CD14-positive monocyte (primary cell): ENCODE results near the gene MTHFS. TPM values are rescaled to one million over a fixed set of nuclear protein-coding genes. Genes with fewer than 3 reads are reported as not detected.
A peak's percentile ranks its signal among the peaks of the same experiment; 100 is the strongest.
"Not testable (repeated sequence)": the region's sequence is repeated elsewhere in the genome, so short reads cannot be mapped to it uniquely, and the experiment has no call there.

Source experiments
- DNase-seq, 3 donors: peaks; one replicate each; pipeline ENCODE4 v3.0.0-alpha.2; 2011 to 2022
- H2AFZ ChIP-seq: 2 replicates; pipeline ENCODE4 v1.6.0; 2012; ENCODE audit warnings: mild to moderate bottlenecking, low read depth, low read length, inconsistent platforms; ENCODE audit not compliant: insufficient read depth, poor library complexity, severe bottlenecking
- H3K27ac ChIP-seq, 2 donors: 1 replicate in 1 of 2; 2 replicates in 1 of 2; pipeline ENCODE4 v1.5.1; 2012 to 2013; ENCODE audit warnings: low read length in 2 of 2, control low read depth in 1 of 2, inconsistent platforms in 1 of 2, low read depth in 1 of 2, mild to moderate bottlenecking in 1 of 2
- H3K27me3 ChIP-seq, 2 donors: one replicate each; pipeline versions ENCODE4 v1.6.0 to v1.6.1; 2011 to 2013; ENCODE audit warnings: low read length in 2 of 2; ENCODE audit not compliant: control insufficient read depth in 2 of 2, insufficient read depth in 2 of 2
- H3K36me3 ChIP-seq, 2 donors: replicated peaks in 1 of 2; 1 replicate in 1 of 2; 2 replicates in 1 of 2; pipeline versions ENCODE4 v1.5.1 to v1.6.1; 2012 to 2013; ENCODE audit warnings: low read length in 2 of 2, control low read depth in 1 of 2, inconsistent platforms in 1 of 2, mild to moderate bottlenecking in 1 of 2; ENCODE audit not compliant: insufficient read depth in 2 of 2, control insufficient read depth in 1 of 2
- H3K4me1 ChIP-seq, 2 donors: 1 replicate in 1 of 2; 2 replicates in 1 of 2; pipeline versions ENCODE4 v1.5.1 to v1.6.1; 2012 to 2013; ENCODE audit warnings: low read length in 2 of 2, control low read depth in 1 of 2, inconsistent platforms in 1 of 2, mild to moderate bottlenecking in 1 of 2, moderate library complexity in 1 of 2; ENCODE audit not compliant: insufficient read depth in 2 of 2, control insufficient read depth in 1 of 2
- H3K4me2 ChIP-seq: replicated peaks from 2 replicates; pipeline ENCODE3; 2012; ENCODE audit warnings: low read length, moderate library complexity, mild to moderate bottlenecking; ENCODE audit not compliant: poor library complexity, severe bottlenecking; ENCODE audit errors: extremely low read depth
- H3K4me3 ChIP-seq, 3 experiments: fragments of 200-600 bp in 1 of 3; sonication (generic) in 1 of 3; replicated peaks in 1 of 3; 1 replicate in 2 of 3; 2 replicates in 1 of 3; pipeline ENCODE4 v1.5.1; 2011 to 2013; ENCODE audit warnings: low read length in 3 of 3, mild to moderate bottlenecking in 3 of 3, control low read depth in 2 of 3, low read depth in 2 of 3, inconsistent platforms in 1 of 3, moderate library complexity in 1 of 3
- H3K79me2 ChIP-seq: 2 replicates; pipeline ENCODE4 v1.6.0; 2012; ENCODE audit warnings: mild to moderate bottlenecking, control low read depth, inconsistent platforms, low read length, moderate library complexity; ENCODE audit not compliant: insufficient read depth
- H3K9ac ChIP-seq: 2 replicates; pipeline ENCODE4 v1.6.0; 2017; ENCODE audit warnings: low read length, mild to moderate bottlenecking; ENCODE audit not compliant: insufficient read depth, poor library complexity, severe bottlenecking
- H3K9me3 ChIP-seq, 2 donors: replicated peaks in 1 of 2; 1 replicate in 1 of 2; 2 replicates in 1 of 2; pipeline versions ENCODE4 v1.5.1 to v1.6.1; 2012 to 2013; ENCODE audit warnings: low read length in 2 of 2, control low read depth in 1 of 2; ENCODE audit not compliant: control insufficient read depth in 1 of 2, insufficient read depth in 1 of 2
- H4K20me1 ChIP-seq: 2 replicates; pipeline ENCODE4 v1.6.0; 2012; ENCODE audit warnings: mild to moderate bottlenecking, low read length, control low read depth, moderate library complexity; ENCODE audit not compliant: insufficient read depth
- H3K27ac Mint-ChIP-seq, 7 donors: one replicate each; pipeline ENCODE4 v1.8.0; 2020; ENCODE audit warnings: mild to moderate bottlenecking in 7 of 7, mixed read lengths in 7 of 7, moderate library complexity in 6 of 7, inconsistent platforms in 2 of 7
- H3K27me3 Mint-ChIP-seq, 3 donors: one replicate each; pipeline ENCODE4 v1.8.0; 2021 to 2022; ENCODE audit warnings: low read depth in 3 of 3, mild to moderate bottlenecking in 3 of 3, mixed read lengths in 3 of 3, moderate library complexity in 3 of 3, inconsistent platforms in 1 of 3
- H3K36me3 Mint-ChIP-seq, 2 donors: one replicate each; pipeline ENCODE4 v1.8.0; 2020; ENCODE audit warnings: mixed read lengths in 2 of 2, inconsistent platforms in 1 of 2, mild to moderate bottlenecking in 1 of 2
- H3K4me1 Mint-ChIP-seq: one replicate; pipeline ENCODE4 v1.8.0; 2020; ENCODE audit warnings: mild to moderate bottlenecking, mixed read lengths
- H3K4me3 Mint-ChIP-seq, 2 donors: one replicate each; pipeline ENCODE4 v1.8.0; 2020; ENCODE audit warnings: mild to moderate bottlenecking in 2 of 2, mixed read lengths in 2 of 2, moderate library complexity in 1 of 2
- H3K9me3 Mint-ChIP-seq, 7 donors: one replicate each; pipeline ENCODE4 v1.8.0; 2020 to 2022; ENCODE audit warnings: mixed read lengths in 7 of 7, mild to moderate bottlenecking in 6 of 7, moderate library complexity in 6 of 7, inconsistent platforms in 2 of 7
- WGBS: methylation state at CpG from one replicate; pipeline ENCODE4 v1.1.5; 2013; ENCODE audit warnings: missing lambda C conversion rate; ENCODE audit not compliant: insufficient coverage; 5-methylcytosine and 5-hydroxymethylcytosine counted together
- intact Hi-C, 2 donors: fragments of 100-400 bp; cut with micrococcal nuclease; formaldehyde crosslinking; loops; one replicate each; pipeline versions ENCODE4 v1.15.0 to v1.15.1; 2023
- polyA plus RNA-seq, 3 donors: library from polyadenylated mRNA; depleted of rRNA in 1 of 3; unstranded in 2 of 3; stranded (reverse) in 1 of 3; fragments of 300-500 nt in 2 of 3; fragments of >200 nt in 1 of 3; fragmentation: Illumina TruSeq in 2 of 3; gene quantifications; 1 replicate in 2 of 3; 2 replicates in 1 of 3; pipeline ENCODE4 v1.2.3, GENCODE V29; 2012 to 2021
- TF ChIP-seq, protein P1 (sequence below): fragments of 200-600 bp; IDR thresholded peaks from one replicate; pipeline ENCODE4 v1.8.0; 2022; ENCODE audit warnings: antibody characterized with exemption, mild to moderate bottlenecking

The MTHFS gene
- polyA plus RNA-seq, 3 donors = 44.6 to 129 (median 76.4) TPM

DNA sequence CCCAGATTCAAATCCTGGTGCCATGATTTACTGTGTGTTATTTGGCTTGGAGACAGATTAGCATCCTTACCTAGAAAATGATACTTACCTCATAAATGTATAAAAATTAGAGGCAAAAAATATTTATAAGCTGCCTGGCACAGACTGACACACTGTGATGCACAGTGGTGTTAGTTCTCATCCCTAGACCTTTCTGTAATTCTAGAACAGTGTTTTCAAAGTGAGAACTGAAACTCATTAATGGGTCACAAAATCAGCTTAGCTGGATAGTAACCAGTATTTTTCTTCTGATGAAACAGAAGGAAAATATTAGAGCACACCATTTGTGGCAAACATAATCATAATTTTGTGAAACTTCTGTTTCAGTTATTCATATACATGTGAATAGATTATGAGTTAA is 17.9 kb upstream of the MTHFS start:
- H3K27me3 ChIP-seq = no peaks in the 10 kb centered on the region
- intact Hi-C loops = no loop called here
- peaks cover 59 to 79% of the 10 kb centered on the region in 2 donors for H3K9me3 ChIP-seq
- no peak overlapping the region for H3K27ac ChIP-seq
- H3K9ac ChIP-seq = no peak overlapping the region
- H3K4me1 Mint-ChIP-seq = peaks cover 11% of the 10 kb centered on the region
- peak overlapping the region in 1 of 3 experiments; percentile 23 for H3K4me3 ChIP-seq
- TF ChIP-seq, protein P1, sequence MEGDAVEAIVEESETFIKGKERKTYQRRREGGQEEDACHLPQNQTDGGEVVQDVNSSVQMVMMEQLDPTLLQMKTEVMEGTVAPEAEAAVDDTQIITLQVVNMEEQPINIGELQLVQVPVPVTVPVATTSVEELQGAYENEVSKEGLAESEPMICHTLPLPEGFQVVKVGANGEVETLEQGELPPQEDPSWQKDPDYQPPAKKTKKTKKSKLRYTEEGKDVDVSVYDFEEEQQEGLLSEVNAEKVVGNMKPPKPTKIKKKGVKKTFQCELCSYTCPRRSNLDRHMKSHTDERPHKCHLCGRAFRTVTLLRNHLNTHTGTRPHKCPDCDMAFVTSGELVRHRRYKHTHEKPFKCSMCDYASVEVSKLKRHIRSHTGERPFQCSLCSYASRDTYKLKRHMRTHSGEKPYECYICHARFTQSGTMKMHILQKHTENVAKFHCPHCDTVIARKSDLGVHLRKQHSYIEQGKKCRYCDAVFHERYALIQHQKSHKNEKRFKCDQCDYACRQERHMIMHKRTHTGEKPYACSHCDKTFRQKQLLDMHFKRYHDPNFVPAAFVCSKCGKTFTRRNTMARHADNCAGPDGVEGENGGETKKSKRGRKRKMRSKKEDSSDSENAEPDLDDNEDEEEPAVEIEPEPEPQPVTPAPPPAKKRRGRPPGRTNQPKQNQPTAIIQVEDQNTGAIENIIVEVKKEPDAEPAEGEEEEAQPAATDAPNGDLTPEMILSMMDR = no peak
- H3K79me2 ChIP-seq = peaks cover 5% of the 10 kb centered on the region
- peaks cover 0 to 2% (median 1%) of the 10 kb centered on the region in 3 donors for H3K27me3 Mint-ChIP-seq
- peaks cover 41 to 87% (median 76%) of the 10 kb centered on the region in 7 donors for H3K9me3 Mint-ChIP-seq
- H2AFZ ChIP-seq = no peak overlapping the region
- no peak overlapping the region for H3K27ac Mint-ChIP-seq
- no peak overlapping the region for H3K4me2 ChIP-seq
- peaks cover 8 to 10% of the 10 kb centered on the region in 2 donors for H3K4me1 ChIP-seq
- no peak for DNase-seq
- no peak overlapping the region for H3K4me3 Mint-ChIP-seq
- no peaks in the 10 kb centered on the region for H4K20me1 ChIP-seq
- H3K36me3 Mint-ChIP-seq = peaks cover 20 to 58% of the 10 kb centered on the region in 2 donors
- H3K36me3 ChIP-seq = peaks cover 0 to 47% of the 10 kb centered on the region in 2 donors

DNA sequence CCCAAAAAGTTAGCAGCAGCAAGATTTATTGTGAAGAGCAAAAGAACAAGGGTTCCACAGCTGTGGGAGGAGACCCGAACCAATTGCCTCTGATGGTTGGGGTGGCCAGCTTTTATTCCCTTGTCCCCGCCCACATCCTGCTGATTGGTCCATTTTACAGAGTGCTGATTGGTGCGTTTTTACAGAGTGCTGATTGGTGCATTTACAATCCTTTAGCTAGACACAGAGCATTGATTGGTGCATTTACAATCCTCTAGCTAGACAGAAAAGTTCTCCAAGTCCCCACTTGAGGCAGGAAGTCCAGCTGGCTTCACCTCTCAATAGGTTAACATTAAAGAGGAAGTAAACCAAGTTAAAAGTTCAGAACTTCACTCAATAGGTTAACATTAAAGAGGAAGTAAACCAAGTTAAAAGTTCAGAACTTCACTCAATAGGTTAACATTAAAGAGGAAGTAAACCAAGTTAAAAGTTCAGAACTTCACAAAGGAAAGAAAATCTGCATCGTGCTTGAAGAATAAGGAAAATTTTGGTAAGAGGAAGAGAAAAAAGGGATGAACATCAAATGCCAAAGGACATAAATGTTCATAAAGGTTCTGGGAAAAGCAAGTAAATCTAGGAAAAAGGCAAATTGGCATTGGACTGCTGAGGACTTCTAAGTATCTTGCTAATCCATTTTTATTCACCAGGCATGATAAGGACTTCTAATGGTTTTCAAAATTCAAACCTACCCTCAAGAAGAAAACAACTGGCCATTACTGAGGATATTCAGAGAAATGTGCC is 12.9 kb upstream of the MTHFS start:
- Mint-ChIP-seq H3K9me3 (peaks cover 11 to 45% (median 35%) of the 10 kb centered on the region in 7 donors), H3K4me3 (peak overlapping the region in 1 of 2 donors; percentile 31), H3K4me1 (peaks cover 32% of the 10 kb centered on the region), H3K36me3 (peaks cover 19 to 38% of the 10 kb centered on the region in 2 donors), H3K27ac (peak overlapping the region; percentile 63 to 93 (median 83))
- H3K9me3 ChIP-seq = peaks cover 28 to 30% of the 10 kb centered on the region in 2 donors
- H3K36me3 ChIP-seq = peaks cover 0 to 22% of the 10 kb centered on the region in 2 donors
- not testable (repeated sequence) for H3K27me3 Mint-ChIP-seq, H3K9ac ChIP-seq, H3K79me2 ChIP-seq, H3K27me3 ChIP-seq, H2AFZ ChIP-seq, H4K20me1 ChIP-seq
- intact Hi-C loops = loop anchor here in 1 of 2 donors (2.0 kb wide), 1 partner anchor 13 kb away; no protein-coding TSS in a partner anchor
- peak overlapping the region in 1 of 3 experiments; percentile 10 for H3K4me3 ChIP-seq
- peak overlapping the region; percentile 34 for H3K4me2 ChIP-seq
- peaks cover 22 to 28% of the 10 kb centered on the region in 2 donors for H3K4me1 ChIP-seq
- DNase-seq = peak; percentile 44 to 67 (median 63)
- WGBS = 0% methylated on average over 1 of the region's 4 CpGs
- TF ChIP-seq, protein P1 = peak; percentile 32
- H3K27ac ChIP-seq = peak overlapping the region in 1 of 2 donors; percentile 47
